Endothelial cell of umbilical vein (primary cell): ENCODE results near the gene PASD1. TPM values are rescaled to one million over a fixed set of nuclear protein-coding genes. Genes with fewer than 3 reads are reported as not detected.

Experiments used
- BruUV-seq: library from RNA; stranded (reverse); fragments of 400-500 nt; replicated peaks from 2 replicates; lab custom pipeline; 2021; lab: Mats Ljungman, UMichigan
- CTCF ChIA-PET: fragments of 300-600, 350-600 bp; sonication (Branson Sonifier 250); formaldehyde crosslinking; loops from one replicate; lab custom pipeline; 2021; ENCODE audit warnings: antibody characterized with exemption, inconsistent platforms; lab: Charles Lee
- POLR2A ChIA-PET: fragments of 300-600, 350-600 bp; sonication (Branson Sonifier 250); formaldehyde crosslinking; loops from one replicate; lab custom pipeline; 2021; ENCODE audit warnings: antibody characterized with exemption, inconsistent platforms; lab: Charles Lee
- DNase-seq: peaks from one replicate; pipeline ENCODE4 v3.0.0-alpha.2; 2011; ENCODE audit warnings: low read depth, low spot score
- FAIRE-seq: peaks from 2 replicates; lab custom pipeline; 2011; peaks lifted over from hg19 to GRCh38; lab: Jason Lieb, UNC
- H2AFZ ChIP-seq: 2 replicates; pipeline ENCODE4 v1.6.0; 2012; ENCODE audit warnings: low read depth, low read length, control low read depth, inconsistent platforms
- H3K27ac ChIP-seq: 2 replicates; pipeline ENCODE4 v1.5.1; 2011; ENCODE audit warnings: low read depth, mild to moderate bottlenecking, control low read depth, low read length, moderate library complexity; ENCODE audit not compliant: insufficient read depth
- H3K27me3 ChIP-seq, 2 experiments: 2 replicates each; pipeline versions ENCODE4 v1.6.0 to v1.6.1; 2011; ENCODE audit warnings: low read length in 2 of 2, mixed read lengths in 1 of 2; ENCODE audit not compliant: control insufficient read depth in 2 of 2, insufficient read depth in 2 of 2
- H3K36me3 ChIP-seq, 2 experiments: 2 replicates in 1 of 2; 3 replicates in 1 of 2; pipeline ENCODE4 v1.5.1; 2011; ENCODE audit warnings: low read length in 2 of 2, mild to moderate bottlenecking in 1 of 2, moderate library complexity in 1 of 2; ENCODE audit not compliant: control insufficient read depth in 2 of 2, insufficient read depth in 2 of 2; ENCODE audit errors: extremely low read depth in 1 of 2
- H3K4me1 ChIP-seq: 3 replicates; pipeline ENCODE4 v1.5.1; 2011; ENCODE audit warnings: mild to moderate bottlenecking, low read length; ENCODE audit not compliant: control insufficient read depth, insufficient read depth; ENCODE audit errors: extremely low read depth
- H3K4me2 ChIP-seq: 2 replicates; pipeline ENCODE4 v1.6.1; 2011; ENCODE audit warnings: low read length, control low read depth, mixed read lengths; ENCODE audit not compliant: insufficient read depth
- H3K4me3 ChIP-seq, 3 experiments: fragments of 200-600 bp in 1 of 3; sonication (generic), shearing (Covaris generic) in 1 of 3; replicated peaks in 1 of 3; 2 replicates each; pipeline ENCODE4 v1.5.1; 2011 to 2016; ENCODE audit warnings: control low read depth in 3 of 3, low read length in 3 of 3, mild to moderate bottlenecking in 2 of 3, inconsistent platforms in 1 of 3, low read depth in 1 of 3, moderate library complexity in 1 of 3; ENCODE audit not compliant: insufficient read depth in 1 of 3
- H3K79me2 ChIP-seq: 2 replicates; pipeline ENCODE4 v1.6.0; 2012; ENCODE audit warnings: low read length, inconsistent platforms; ENCODE audit not compliant: control insufficient read depth, insufficient read depth
- H3K9ac ChIP-seq: replicated peaks from 2 replicates; pipeline ENCODE3; 2011; ENCODE audit warnings: low read length, control low read depth; ENCODE audit not compliant: insufficient read depth; ENCODE audit errors: extremely low read depth
- H3K9me1 ChIP-seq: replicated peaks from 3 replicates; pipeline ENCODE4 v1.6.0; 2011; ENCODE audit warnings: mild to moderate bottlenecking, low read length; ENCODE audit not compliant: control insufficient read depth, insufficient read depth; ENCODE audit errors: extremely low read depth
- H3K9me3 ChIP-seq: replicated peaks from 2 replicates; pipeline ENCODE4 v1.5.1; 2012; ENCODE audit warnings: low read length, inconsistent platforms; ENCODE audit not compliant: control insufficient read depth, insufficient read depth
- H4K20me1 ChIP-seq: replicated peaks from 2 replicates; pipeline ENCODE3; 2011; ENCODE audit warnings: mild to moderate bottlenecking, low read length; ENCODE audit not compliant: control insufficient read depth, insufficient read depth; ENCODE audit errors: extremely low read depth
- EZH2 ChIP-seq: IDR thresholded peaks from 2 replicates; pipeline ENCODE4 v1.6.1; 2012; ENCODE audit warnings: borderline replicate concordance, low read depth, mild to moderate bottlenecking, moderate library complexity, low read length, inconsistent platforms; ENCODE audit not compliant: severe bottlenecking
- FOS ChIP-seq: IDR thresholded peaks from 2 replicates; pipeline ENCODE4 v1.6.1; 2011; ENCODE audit warnings: mild to moderate bottlenecking, low read length, moderate library complexity, borderline replicate concordance; ENCODE audit not compliant: insufficient read depth
- GATA2 ChIP-seq: IDR thresholded peaks from 2 replicates; pipeline ENCODE4 v1.7.0; 2011; ENCODE audit warnings: low read depth, mild to moderate bottlenecking, moderate library complexity, mixed read lengths, low read length; ENCODE audit not compliant: insufficient read length, insufficient read depth
- JUN ChIP-seq: IDR thresholded peaks from 2 replicates; pipeline ENCODE4 v1.6.1; 2011; ENCODE audit warnings: borderline replicate concordance, low read depth; ENCODE audit not compliant: insufficient read length, insufficient read depth
- MYC ChIP-seq: IDR thresholded peaks from one replicate; pipeline ENCODE4 v1.6.1; 2011; ENCODE audit warnings: mild to moderate bottlenecking, low read depth, low read length
- POLR2A ChIP-seq: IDR thresholded peaks from 2 replicates; pipeline ENCODE4 v1.6.1; 2012; ENCODE audit warnings: low read depth, mild to moderate bottlenecking, control low read depth, low read length
- POLR2AphosphoS5 ChIP-seq: IDR thresholded peaks from 2 replicates; pipeline ENCODE4 v1.6.1; 2012; ENCODE audit warnings: low read depth, mild to moderate bottlenecking, control low read depth, low read length, moderate library complexity; ENCODE audit not compliant: insufficient read depth
- dilution Hi-C: fragments of 300-500 bp; cut with MboI; formaldehyde crosslinking; loops from one replicate; pipeline ENCODE4 v1.15.0; 2019; ENCODE audit warnings: low sequenced_read_pairs; ENCODE audit not compliant: extremely low pct_ligation_motif_present
- intact Hi-C: fragments of 100-400 bp; cut with micrococcal nuclease; formaldehyde crosslinking; loops from one replicate; pipeline ENCODE4 v1.10.0; 2022
- polyA plus RNA-seq, 4 experiments: library from polyadenylated mRNA; depleted of rRNA in 3 of 4; stranded (reverse) in 3 of 4; unstranded in 1 of 4; fragments of >200 nt; gene quantifications; 2 replicates each; pipeline versions ENCODE4 v1.2.1 to v1.2.3, GENCODE V29; 2011 to 2012; ENCODE audit warnings: missing spikeins in 1 of 4
- total RNA-seq: library from RNA; stranded (reverse); gene quantifications from 2 replicates; pipeline ENCODE4 v1.2.3, GENCODE V29; 2021
- TF ChIP-seq, protein P1 (sequence below), 2 donors: IDR thresholded peaks; 1 replicate in 1 of 2; 2 replicates in 1 of 2; pipeline ENCODE4 v1.5.1; 2011; ENCODE audit warnings: low read length in 2 of 2, mild to moderate bottlenecking in 2 of 2, moderate library complexity in 2 of 2, control low read depth in 1 of 2, inconsistent platforms in 1 of 2, low read depth in 1 of 2; ENCODE audit not compliant: insufficient read depth in 1 of 2; ENCODE audit errors: extremely low read depth in 1 of 2
- TF ChIP-seq, protein P2 (sequence below): IDR thresholded peaks from 2 replicates; pipeline ENCODE4 v1.6.1; 2011; ENCODE audit not compliant: insufficient read depth, insufficient read length

PASD1 gene
- total and polyA plus RNA-seq, 2 donors (not counting 3 experiments of a cell fraction or from before 2014, with no cell fraction given): not detected

DNA sequence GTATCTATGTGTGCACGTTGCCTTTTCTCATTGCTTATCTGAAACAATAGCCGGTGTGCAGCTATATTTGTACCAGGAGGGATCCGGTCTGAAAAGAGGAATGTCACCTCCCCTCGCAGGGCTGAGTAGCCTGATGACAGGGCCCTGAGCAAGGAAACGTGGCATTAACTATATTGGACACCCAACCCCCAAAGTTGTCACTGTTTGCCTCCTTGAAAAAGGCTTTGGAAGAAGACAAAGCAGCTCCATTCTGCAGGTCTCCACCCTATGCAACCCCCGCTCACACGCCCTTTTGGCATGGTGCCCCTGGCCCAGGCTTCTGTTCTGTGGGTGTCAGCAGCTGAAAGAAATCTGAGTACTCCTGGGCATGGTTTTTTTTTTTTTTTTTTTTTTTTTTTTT lies 140.0 kb downstream of the PASD1 start:
- POLR2A ChIA-PET: no interaction called here
- Histone ChIP-seq H3K9me3 (no peaks in the 10 kb centered on the region), H3K79me2 (no peaks in the 10 kb centered on the region), H3K9ac (no peak overlapping the region), H2AFZ (no peak overlapping the region), H3K36me3 (no peaks in the 10 kb centered on the region), H3K4me3 (no peak overlapping the region), H3K4me1 (no peaks in the 10 kb centered on the region), H4K20me1 (no peaks in the 10 kb centered on the region), H3K4me2 (no peak overlapping the region), H3K27ac (no peak overlapping the region), H3K9me1 (no peaks in the 10 kb centered on the region), H3K27me3 (no peaks in the 10 kb centered on the region)
- TF ChIP-seq, protein P1, sequence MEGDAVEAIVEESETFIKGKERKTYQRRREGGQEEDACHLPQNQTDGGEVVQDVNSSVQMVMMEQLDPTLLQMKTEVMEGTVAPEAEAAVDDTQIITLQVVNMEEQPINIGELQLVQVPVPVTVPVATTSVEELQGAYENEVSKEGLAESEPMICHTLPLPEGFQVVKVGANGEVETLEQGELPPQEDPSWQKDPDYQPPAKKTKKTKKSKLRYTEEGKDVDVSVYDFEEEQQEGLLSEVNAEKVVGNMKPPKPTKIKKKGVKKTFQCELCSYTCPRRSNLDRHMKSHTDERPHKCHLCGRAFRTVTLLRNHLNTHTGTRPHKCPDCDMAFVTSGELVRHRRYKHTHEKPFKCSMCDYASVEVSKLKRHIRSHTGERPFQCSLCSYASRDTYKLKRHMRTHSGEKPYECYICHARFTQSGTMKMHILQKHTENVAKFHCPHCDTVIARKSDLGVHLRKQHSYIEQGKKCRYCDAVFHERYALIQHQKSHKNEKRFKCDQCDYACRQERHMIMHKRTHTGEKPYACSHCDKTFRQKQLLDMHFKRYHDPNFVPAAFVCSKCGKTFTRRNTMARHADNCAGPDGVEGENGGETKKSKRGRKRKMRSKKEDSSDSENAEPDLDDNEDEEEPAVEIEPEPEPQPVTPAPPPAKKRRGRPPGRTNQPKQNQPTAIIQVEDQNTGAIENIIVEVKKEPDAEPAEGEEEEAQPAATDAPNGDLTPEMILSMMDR (IDR thresholded peaks at IDR 0.05; ENCODE audit: extremely low read depth in 1 of 2, insufficient read depth in 1 of 2, low read depth in 1 of 2, low read length in 2 of 2): no peak
- TF ChIP-seq POLR2AphosphoS5: no peak
- TF ChIP-seq GATA2: no peak
- TF ChIP-seq, protein P2, sequence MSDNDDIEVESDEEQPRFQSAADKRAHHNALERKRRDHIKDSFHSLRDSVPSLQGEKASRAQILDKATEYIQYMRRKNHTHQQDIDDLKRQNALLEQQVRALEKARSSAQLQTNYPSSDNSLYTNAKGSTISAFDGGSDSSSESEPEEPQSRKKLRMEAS: no peak
- TF ChIP-seq MYC: no peak
- no peak for TF ChIP-seq FOS
- no peak for TF ChIP-seq POLR2A
- no peak for TF ChIP-seq EZH2
- no peak for TF ChIP-seq JUN
- CTCF ChIA-PET: no interaction called here
- FAIRE-seq (no peak), DNase-seq (no peak)
- no TSS peak for BruUV-seq
- intact Hi-C loops (no loop called here), dilution Hi-C loops (no loop called here)
